Small intestine (tissue), 7 donors: ENCODE measurements around the gene PEX3. TPM values are rescaled to one million over a fixed set of nuclear protein-coding genes. Genes with fewer than 3 reads are reported as not detected.
A peak's percentile ranks its signal among the peaks of the same experiment; 100 is the strongest.

ENCODE experiments used
- DNase-seq, 2 donors: peaks; one replicate each; pipeline versions ENCODE4 v3.0.0 to v3.0.0-alpha.2; 2013
- FAIRE-seq: peaks from 2 replicates; lab custom pipeline; 2012; peaks lifted over from hg19 to GRCh38; lab: Jason Lieb, UNC
- H3K27ac ChIP-seq, 3 donors: one replicate each; pipeline ENCODE4 v1.5.1; 2013; ENCODE audit warnings: low read length in 2 of 3, mild to moderate bottlenecking in 2 of 3, control low read depth in 1 of 3, inconsistent platforms in 1 of 3, low read depth in 1 of 3, moderate library complexity in 1 of 3
- H3K27me3 ChIP-seq, 3 donors: one replicate each; pipeline ENCODE4 v1.6.1; 2013; ENCODE audit warnings: low read length in 3 of 3, inconsistent platforms in 1 of 3; ENCODE audit not compliant: control insufficient read depth in 3 of 3, insufficient read depth in 3 of 3
- H3K36me3 ChIP-seq, 3 donors: one replicate each; pipeline ENCODE4 v1.6.1; 2013; ENCODE audit warnings: low read length in 3 of 3, inconsistent platforms in 1 of 3, low read depth in 1 of 3, mild to moderate bottlenecking in 1 of 3, moderate library complexity in 1 of 3; ENCODE audit not compliant: control insufficient read depth in 3 of 3, insufficient read depth in 2 of 3
- H3K4me1 ChIP-seq, 3 donors: one replicate each; pipeline ENCODE4 v1.6.1; 2013; ENCODE audit warnings: low read length in 2 of 3, inconsistent platforms in 1 of 3, low read depth in 1 of 3, mild to moderate bottlenecking in 1 of 3, moderate library complexity in 1 of 3; ENCODE audit not compliant: control insufficient read depth in 3 of 3, insufficient read depth in 2 of 3
- H3K4me3 ChIP-seq, 3 donors: one replicate each; pipeline ENCODE4 v1.5.1; 2013; ENCODE audit warnings: low read length in 3 of 3, control low read depth in 1 of 3, inconsistent platforms in 1 of 3, low read depth in 1 of 3, mild to moderate bottlenecking in 1 of 3, moderate library complexity in 1 of 3
- H3K9me3 ChIP-seq, 2 donors: one replicate each; pipeline ENCODE4 v1.6.1; 2013; ENCODE audit warnings: low read depth in 1 of 2, low read length in 1 of 2; ENCODE audit not compliant: control insufficient read depth in 2 of 2, insufficient read depth in 1 of 2
- WGBS, 3 donors: extraction: QIAGEN DNeasy Blood & Tissue Kit; methylation state at CpG; one replicate each; pipeline ENCODE4 v1.1.7; 2013; 5-methylcytosine and 5-hydroxymethylcytosine counted together
- polyA plus RNA-seq, 4 donors: library from polyadenylated mRNA; stranded (reverse) in 3 of 4; unstranded in 1 of 4; fragments of 200-250 nt in 3 of 4; fragments of 120-200 nt in 1 of 4; gene quantifications; one replicate each; pipeline versions ENCODE4 v1.2.1 to v1.2.3, GENCODE V29; 2013
- donor health status: healthy with polysubstance abuse.
- donor health status: control.
- donor health status: control.
- donor health status: Bipolar disorder and iron deficiency.
- donor health status: healthy.

Gene PEX3
- polyA plus RNA-seq, 4 donors = 6.2 to 25.2 (median 8.9) TPM

GRCh38 chr6:143482593-143482992, 32.0 kb downstream of the PEX3 start:
- Histone ChIP-seq H3K4me3 (no peak overlapping the region), H3K4me1 (no peaks in the 10 kb centered on the region), H3K27me3 (no peaks in the 10 kb centered on the region), H3K27ac (no peak overlapping the region), H3K36me3 (peaks cover 0 to 5% (median 4%) of the 10 kb centered on the region in 3 donors), H3K9me3 (no peaks in the 10 kb centered on the region)
- DNase-seq (no peak), FAIRE-seq (peak; percentile 41)
- WGBS, 3 donors = 74 to 95% (median 92%) methylated on average over 2 of the region's 2 CpGs

GRCh38 chr6:143485967-143486366, 35.4 kb downstream of the PEX3 start:
- H3K36me3 ChIP-seq = peaks cover 0 to 3% (median 2%) of the 10 kb centered on the region in 3 donors
- H3K4me3 ChIP-seq = no peak overlapping the region
- no peaks in the 10 kb centered on the region for H3K9me3 ChIP-seq
- no peaks in the 10 kb centered on the region for H3K4me1 ChIP-seq
- 88 to 92% (median 92%) methylated on average over 2 of the region's 2 CpGs for WGBS, 3 donors
- no peak overlapping the region for H3K27ac ChIP-seq
- FAIRE-seq (no peak), DNase-seq (no peak)
- no peaks in the 10 kb centered on the region for H3K27me3 ChIP-seq

GRCh38 chr6:143486752-143487151, 36.1 kb downstream of the PEX3 start:
- 91 to 97% (median 93%) methylated on average over 3 of the region's 3 CpGs for WGBS, 3 donors
- Histone ChIP-seq H3K36me3 (peaks cover 0 to 4% (median 2%) of the 10 kb centered on the region in 3 donors), H3K27me3 (no peaks in the 10 kb centered on the region), H3K27ac (no peak overlapping the region), H3K4me3 (no peak overlapping the region), H3K4me1 (no peaks in the 10 kb centered on the region), H3K9me3 (no peaks in the 10 kb centered on the region)
- DNase-seq (no peak), FAIRE-seq (no peak)

GRCh38 chr6:143490244-143490643, 39.6 kb downstream of the PEX3 start:
- Histone ChIP-seq H3K4me3 (no peak overlapping the region), H3K36me3 (peaks cover 0 to 9% (median 5%) of the 10 kb centered on the region in 3 donors), H3K27ac (no peak overlapping the region), H3K27me3 (no peaks in the 10 kb centered on the region), H3K4me1 (no peaks in the 10 kb centered on the region), H3K9me3 (no peaks in the 10 kb centered on the region)
- 92 to 97% (median 95%) methylated on average over 1 of the region's 1 CpG for WGBS, 3 donors
- FAIRE-seq (no peak), DNase-seq (no peak)

- no peak overlapping the region for H3K4me3 ChIP-seq
- H3K27ac ChIP-seq = no peak overlapping the region
- DNase-seq (no peak), FAIRE-seq (no peak)
- 95 to 98% (median 97%) methylated on average over 8 of the region's 8 CpGs for WGBS, 3 donors
- H3K9me3 ChIP-seq = no peaks in the 10 kb centered on the region
- peaks cover 0 to 9% (median 8%) of the 10 kb centered on the region in 3 donors for H3K36me3 ChIP-seq
- H3K4me1 ChIP-seq = no peaks in the 10 kb centered on the region
- no peaks in the 10 kb centered on the region for H3K27me3 ChIP-seq
Observed at GRCh38 chr6:143490775-143491174, 40.2 kb downstream of the PEX3 start.

- H3K9me3 ChIP-seq = no peaks in the 10 kb centered on the region
- DNase-seq (no peak), FAIRE-seq (no peak)
- 95 to 100% (median 98%) methylated on average over 1 of the region's 1 CpG for WGBS, 3 donors
- no peaks in the 10 kb centered on the region for H3K4me1 ChIP-seq
- peaks cover 0 to 26% (median 22%) of the 10 kb centered on the region in 3 donors for H3K36me3 ChIP-seq
- no peak overlapping the region for H3K27ac ChIP-seq
- no peaks in the 10 kb centered on the region for H3K27me3 ChIP-seq
- no peak overlapping the region for H3K4me3 ChIP-seq
Observed at GRCh38 chr6:143496974-143497373, 46.4 kb downstream of the PEX3 start.

GRCh38 chr6:143498428-143498827, 47.8 kb downstream of the PEX3 start:
- FAIRE-seq (no peak), DNase-seq (no peak)
- Histone ChIP-seq H3K9me3 (no peaks in the 10 kb centered on the region), H3K27ac (no peak overlapping the region), H3K36me3 (peaks cover 0 to 26% (median 19%) of the 10 kb centered on the region in 3 donors), H3K27me3 (no peaks in the 10 kb centered on the region), H3K4me3 (no peak overlapping the region), H3K4me1 (no peaks in the 10 kb centered on the region)
- 79 to 94% (median 91%) methylated on average over 4 of the region's 4 CpGs for whole genome bisulfite sequencing, 3 donors

GRCh38 chr6:143501851-143502250, 51.2 kb downstream of the PEX3 start:
- no peaks in the 10 kb centered on the region for H3K27me3 ChIP-seq
- H3K4me3 ChIP-seq = no peak overlapping the region
- peaks cover 2 to 28% (median 19%) of the 10 kb centered on the region in 3 donors for H3K36me3 ChIP-seq
- FAIRE-seq (no peak), DNase-seq (no peak)
- H3K9me3 ChIP-seq = no peaks in the 10 kb centered on the region
- no peaks in the 10 kb centered on the region for H3K4me1 ChIP-seq
- 93 to 95% (median 94%) methylated on average over 2 of the region's 2 CpGs for WGBS, 3 donors
- no peak overlapping the region for H3K27ac ChIP-seq

- 89 to 94% (median 93%) methylated on average over 1 of the region's 1 CpG for WGBS, 3 donors
- Histone ChIP-seq H3K4me1 (peaks cover 0 to 4% (median 0%) of the 10 kb centered on the region in 3 donors), H3K36me3 (peaks cover 2 to 25% (median 12%) of the 10 kb centered on the region in 3 donors)
Observed at GRCh38 chr6:143504369-143504768, 53.8 kb downstream of the PEX3 start.

More at GRCh38 chr6:143504369-143504768, 53.8 kb downstream of the PEX3 start:
- no peak overlapping the region for H3K27ac ChIP-seq
- DNase-seq (no peak), FAIRE-seq (no peak)
- no peak overlapping the region for H3K4me3 ChIP-seq
- no peaks in the 10 kb centered on the region for H3K9me3 ChIP-seq
- no peaks in the 10 kb centered on the region for H3K27me3 ChIP-seq
